ENCODE results near the gene STK16.

GRCh38 chr2:219269362-219270054 lies 24.2 kb downstream of the STK16 start:
- no peak for TF ChIP-seq CTCF (IDR thresholded peaks at IDR 0.05 in 8 of 11, conservative IDR thresholded peaks at IDR 0.05 in 3 of 11)
- no peak for TF ChIP-seq POLR2A (IDR thresholded peaks at IDR 0.05)
